Measurements from ENCODE around the gene GCGR.

The GCGR gene

GRCh38 chr17:81840826-81841778 lies 37.2 kb downstream of the GCGR start:
- DNase-seq (ENCODE audit: low read depth), result no peak
- H3K4me3 ChIP-seq (ENCODE audit: low read depth, low read length), result no peak overlapping the region
- no peak for TF ChIP-seq CTCF (conservative IDR thresholded peaks at IDR 0.05; ENCODE audit: low read depth, low read length)

- no peak for TF ChIP-seq CTCF (conservative IDR thresholded peaks at IDR 0.05; ENCODE audit: low read depth, low read length)
- H3K4me3 ChIP-seq (ENCODE audit: low read depth, low read length), result no peak overlapping the region
- DNase-seq (ENCODE audit: low read depth), result no peak
Observed at GRCh38 chr17:81841866-81842265, 37.9 kb downstream of the GCGR start.

GRCh38 chr17:81842378-81842724 lies 38.4 kb downstream of the GCGR start:
- no peak for DNase-seq (ENCODE audit: low read depth)
- no peak overlapping the region for H3K4me3 ChIP-seq (ENCODE audit: low read depth, low read length)
- no peak for TF ChIP-seq CTCF (conservative IDR thresholded peaks at IDR 0.05; ENCODE audit: low read depth, low read length)

- no peak overlapping the region for H3K4me3 ChIP-seq (ENCODE audit: low read depth, low read length)
- no peak for TF ChIP-seq CTCF (conservative IDR thresholded peaks at IDR 0.05; ENCODE audit: low read depth, low read length)
- no peak for DNase-seq (ENCODE audit: low read depth)
Observed at GRCh38 chr17:81842725-81843504, 39.0 kb downstream of the GCGR start.

GRCh38 chr17:81843713-81844326 lies 39.9 kb downstream of the GCGR start:
- no peak for TF ChIP-seq CTCF (conservative IDR thresholded peaks at IDR 0.05; ENCODE audit: low read depth, low read length)
- no peak overlapping the region for H3K4me3 ChIP-seq (ENCODE audit: low read depth, low read length)
- no peak for DNase-seq (ENCODE audit: low read depth)

GRCh38 chr17:81844327-81844851 lies 40.4 kb downstream of the GCGR start:
- H3K4me3 ChIP-seq (ENCODE audit: low read depth, low read length), result no peak overlapping the region
- TF ChIP-seq CTCF (conservative IDR thresholded peaks at IDR 0.05; ENCODE audit: low read depth, low read length), result no peak
- no peak for DNase-seq (ENCODE audit: low read depth)

All from choroid plexus epithelial cell (primary cell).